ENCODE data around the gene CNTN5.

CNTN5 gene

GRCh38 chr11:100119176-100119575 is 1098.4 kb downstream of the CNTN5 start:
- DNase-seq: no peak

DNA sequence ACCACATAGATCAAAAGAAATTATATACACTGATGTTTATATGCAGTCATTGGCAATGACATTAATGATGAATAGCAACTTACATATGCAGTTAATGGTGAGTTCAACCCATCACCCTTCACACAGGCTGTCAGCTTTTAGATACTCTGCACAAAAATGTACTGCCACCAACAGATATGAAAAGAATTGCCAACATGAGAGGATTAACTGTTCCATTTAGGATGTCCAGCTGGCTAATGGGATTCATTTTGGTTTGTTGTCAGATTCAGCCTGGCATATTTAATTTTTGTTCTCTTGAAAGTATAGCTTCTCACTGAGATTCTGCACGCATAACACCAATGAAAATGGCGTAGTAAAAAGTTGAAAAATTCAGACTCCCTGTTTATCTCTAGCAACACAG is 1112.4 kb downstream of the CNTN5 start:
- DNase-seq: no peak

DNA sequence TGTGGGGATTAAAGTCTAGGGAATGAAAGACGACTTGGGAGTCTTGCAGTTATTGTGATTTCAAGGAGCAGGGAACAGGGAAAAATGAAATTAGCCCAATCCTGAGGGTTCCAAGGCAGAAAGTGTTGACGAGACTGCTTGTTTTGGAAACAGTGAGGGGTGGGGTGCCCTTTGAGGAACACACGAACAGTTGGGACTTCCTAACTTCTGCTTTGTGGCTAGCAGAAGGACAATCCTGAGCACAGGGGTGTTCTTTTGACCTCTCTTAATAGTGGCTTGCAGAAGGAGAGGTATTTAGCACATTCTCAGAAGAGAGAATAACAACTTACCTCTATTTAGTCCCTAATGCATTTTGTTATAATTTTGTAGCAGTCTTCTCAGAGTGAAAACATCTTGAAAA is 1120.5 kb downstream of the CNTN5 start:
- no peak for DNase-seq

DNA sequence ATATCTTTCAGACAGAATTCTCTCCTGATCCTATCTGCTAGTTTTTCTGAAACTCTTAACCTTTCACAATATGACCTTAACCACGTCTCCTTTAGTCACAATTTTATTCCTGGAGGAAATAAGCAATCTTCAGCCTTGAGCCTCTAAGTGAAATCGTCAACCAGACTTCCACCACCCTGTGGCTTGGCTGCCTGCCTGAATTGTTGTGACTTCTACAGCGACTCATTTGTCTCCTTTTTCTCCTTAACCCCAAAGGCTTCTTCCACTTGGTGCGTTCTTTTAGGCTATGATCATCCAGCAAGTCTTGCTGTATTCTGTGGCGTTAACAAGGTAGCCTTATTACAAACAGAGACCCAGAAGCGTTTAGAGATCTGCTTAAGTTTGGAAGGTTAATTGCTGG is 1131.2 kb downstream of the CNTN5 start:
- DNase-seq: no peak

DNA sequence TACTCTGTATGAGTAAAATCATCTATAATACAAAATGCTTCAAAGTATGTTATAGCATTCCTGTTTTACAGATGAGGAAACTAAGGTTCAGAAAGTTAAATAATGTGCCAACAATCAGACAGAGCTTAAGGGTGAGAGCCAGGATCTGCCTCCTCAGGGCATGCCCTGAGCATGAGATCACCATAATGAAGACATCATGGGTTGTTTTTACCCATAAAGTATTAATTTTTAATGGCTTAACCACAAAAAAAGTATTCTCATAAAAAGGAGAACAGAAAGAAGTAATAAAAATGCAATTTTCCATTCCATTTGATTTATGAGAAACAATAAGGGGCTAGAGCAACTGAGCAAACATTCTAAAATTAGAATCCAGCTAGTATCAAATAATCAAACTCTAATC is 1132.0 kb downstream of the CNTN5 start:
- no peak for DNase-seq

DNA sequence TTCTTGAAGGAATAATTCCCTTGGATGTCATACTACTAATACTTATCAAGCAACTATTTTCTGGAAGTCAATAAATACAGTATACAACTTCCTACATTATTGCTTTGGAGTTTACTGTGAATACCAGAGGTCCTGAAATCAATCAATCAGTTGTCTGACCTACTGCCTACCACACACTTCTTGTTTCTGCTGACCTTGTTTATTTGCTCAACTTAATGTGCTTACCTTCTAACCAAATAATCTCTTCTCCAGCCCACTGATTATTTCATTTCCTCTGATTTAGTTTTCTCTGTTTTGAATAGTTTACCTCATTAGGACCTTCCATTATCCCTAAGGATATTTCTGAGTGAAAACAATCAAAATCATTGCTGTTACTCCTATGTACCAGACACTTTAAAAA is 1142.7 kb downstream of the CNTN5 start:
- DNase-seq: no peak

GRCh38 chr11:100174881-100175280 is 1154.1 kb downstream of the CNTN5 start:
- no peak for DNase-seq

GRCh38 chr11:100176456-100176855 is 1155.7 kb downstream of the CNTN5 start:
- no peak for DNase-seq

GRCh38 chr11:100177651-100178050 is 1156.9 kb downstream of the CNTN5 start:
- DNase-seq: no peak

- no peak for DNase-seq
Observed at GRCh38 chr11:100182350-100182749, 1161.6 kb downstream of the CNTN5 start.

DNA sequence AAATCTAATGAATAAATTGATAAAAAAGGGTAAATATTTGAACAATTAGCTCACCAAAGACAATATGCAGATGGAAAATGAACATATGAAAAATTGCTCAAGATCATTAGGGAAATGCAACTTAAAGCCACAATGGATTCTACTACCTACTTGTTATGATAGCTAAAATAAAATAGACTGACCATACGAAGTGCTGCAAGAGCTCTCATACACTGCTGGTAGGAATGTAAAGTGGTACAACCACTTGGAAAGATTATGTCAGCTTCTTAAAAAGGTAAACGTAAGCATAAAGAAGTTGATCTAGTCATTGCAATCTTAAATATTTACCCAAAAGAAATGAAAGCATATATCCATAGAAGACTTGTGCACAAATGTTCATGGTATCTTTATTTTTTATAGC is 1162.2 kb downstream of the CNTN5 start:
- DNase-seq: no peak

DNA sequence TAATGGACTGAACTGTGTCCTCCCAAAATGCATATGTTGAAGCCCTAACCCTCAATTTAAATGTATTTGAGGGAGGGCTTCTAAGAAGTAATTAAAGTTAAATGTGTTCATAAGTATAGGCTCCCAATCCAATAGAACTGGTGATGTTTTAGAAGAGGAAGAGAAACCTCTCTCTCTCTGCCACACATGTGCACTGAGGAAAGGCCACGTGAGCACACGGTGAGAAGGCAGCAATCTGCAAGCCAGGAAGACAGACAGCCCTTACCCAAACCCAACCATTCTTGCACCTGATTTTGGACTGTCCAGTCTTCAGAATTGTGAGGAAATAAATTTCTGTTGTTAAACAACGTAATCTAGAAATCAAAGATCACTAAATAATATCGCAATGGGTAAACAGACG is 1164.8 kb downstream of the CNTN5 start:
- no peak for DNase-seq

DNA sequence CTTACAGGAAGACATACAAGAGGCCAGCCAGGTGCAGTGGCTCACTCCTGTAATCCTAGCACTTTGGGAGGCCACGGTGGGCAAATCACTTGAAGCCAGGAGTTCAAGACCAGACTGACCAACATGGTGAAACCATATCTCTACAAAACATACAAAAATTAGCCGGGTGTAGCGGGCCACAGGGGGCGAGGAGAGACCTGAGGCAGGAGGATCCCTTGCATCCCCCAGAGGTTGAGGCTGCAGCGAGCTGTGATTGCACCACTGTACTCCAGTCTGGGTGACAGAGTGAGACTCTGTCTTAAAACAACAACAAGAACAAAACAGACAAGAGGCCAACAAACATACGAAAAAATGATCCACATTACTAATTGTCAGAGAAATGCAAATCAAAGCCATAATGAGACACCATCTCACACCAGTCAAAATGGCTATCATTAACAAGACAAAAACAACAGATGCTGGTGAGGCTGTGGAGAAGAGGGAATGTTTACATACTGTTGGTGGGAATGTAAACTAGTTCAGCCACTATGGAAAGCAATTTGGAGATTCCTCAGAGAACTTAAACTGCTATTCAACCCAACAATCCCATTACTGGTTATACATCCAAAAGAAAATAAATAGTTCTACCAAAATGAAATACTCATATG is 1167.5 kb downstream of the CNTN5 start:
- DNase-seq: no peak

DNA sequence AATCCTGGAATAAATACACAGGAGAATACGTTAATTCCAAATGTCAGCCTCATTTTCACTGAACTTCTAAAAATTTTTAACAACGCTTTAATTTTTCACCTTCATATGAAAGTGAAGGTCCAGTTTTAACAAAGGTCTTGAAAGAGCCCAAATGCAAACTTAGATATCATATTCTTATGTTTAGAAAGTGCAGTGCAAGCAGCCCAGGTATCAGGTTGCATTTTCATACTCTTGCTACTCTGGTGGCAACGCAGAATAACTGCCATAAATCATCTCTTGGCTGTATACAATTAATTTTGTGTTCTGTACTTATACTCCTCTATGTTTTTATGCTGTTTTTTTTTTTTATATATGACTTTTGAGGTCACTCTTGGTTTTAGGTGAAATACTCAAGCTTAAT is 1169.6 kb downstream of the CNTN5 start:
- DNase-seq: no peak

DNA sequence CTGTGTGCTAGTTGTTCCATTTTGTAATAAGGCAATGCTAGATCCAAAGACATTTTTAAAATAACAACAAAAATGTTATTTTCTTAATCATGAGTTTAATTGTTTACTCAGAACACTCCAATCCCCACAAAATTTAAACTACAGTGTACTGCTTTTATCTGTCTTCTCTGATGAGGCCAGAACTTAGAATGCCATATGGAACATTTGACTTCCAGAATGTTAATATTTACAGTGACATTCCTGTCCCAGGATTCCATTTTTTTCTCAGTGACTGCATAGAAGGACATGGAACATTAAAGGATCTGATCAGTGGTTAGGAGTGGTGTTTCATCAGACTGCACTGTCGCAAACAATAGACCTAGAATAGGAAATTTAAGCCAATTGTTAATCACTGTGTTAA is 1171.4 kb downstream of the CNTN5 start:
- DNase-seq: no peak

GRCh38 chr11:100203789-100204188 is 1183.0 kb downstream of the CNTN5 start:
- no peak for DNase-seq

GRCh38 chr11:100205926-100206325 is 1185.2 kb downstream of the CNTN5 start:
- no peak for DNase-seq

DNA sequence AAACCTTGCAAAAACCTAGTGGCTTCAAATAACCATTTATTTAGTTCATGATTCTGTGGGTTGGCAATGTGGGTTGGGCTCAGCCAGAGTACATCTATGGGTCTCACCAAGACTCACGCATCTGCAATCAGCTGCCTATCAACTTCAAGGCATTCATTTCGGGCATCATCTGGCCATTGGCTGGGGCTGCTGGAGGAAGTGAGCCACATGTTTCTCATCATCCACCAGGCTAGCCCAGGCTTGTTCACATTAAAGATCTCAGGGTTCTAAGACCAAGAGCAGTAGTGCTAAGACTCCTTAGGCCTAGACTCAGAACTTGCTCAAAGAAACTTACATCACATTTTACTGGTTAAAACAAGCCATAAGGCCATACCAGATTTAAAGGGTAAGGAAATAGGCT is 1187.5 kb downstream of the CNTN5 start:
- DNase-seq: no peak

- no peak for DNase-seq
Observed at GRCh38 chr11:100214791-100215190, 1194.0 kb downstream of the CNTN5 start.

DNA sequence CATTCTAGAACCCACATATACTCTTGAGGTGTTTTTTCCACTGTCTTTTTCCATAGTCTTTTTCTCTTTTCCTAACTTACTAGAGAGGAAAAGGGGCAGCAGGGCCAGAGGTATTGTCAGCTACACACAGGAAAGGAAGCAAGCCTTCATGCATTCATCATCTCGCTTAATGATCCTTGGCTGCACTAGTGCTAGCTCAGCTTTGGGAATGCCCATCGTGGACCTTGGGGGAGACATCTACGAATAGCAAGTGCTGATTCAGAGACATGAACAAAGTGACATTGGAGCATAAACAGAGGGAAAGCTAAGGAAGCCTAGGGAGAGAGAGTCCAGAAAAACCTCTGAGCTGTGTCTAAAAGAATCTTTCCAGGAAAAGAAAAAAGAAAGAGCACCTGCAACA is 1200.1 kb downstream of the CNTN5 start:
- DNase-seq: no peak

DNA sequence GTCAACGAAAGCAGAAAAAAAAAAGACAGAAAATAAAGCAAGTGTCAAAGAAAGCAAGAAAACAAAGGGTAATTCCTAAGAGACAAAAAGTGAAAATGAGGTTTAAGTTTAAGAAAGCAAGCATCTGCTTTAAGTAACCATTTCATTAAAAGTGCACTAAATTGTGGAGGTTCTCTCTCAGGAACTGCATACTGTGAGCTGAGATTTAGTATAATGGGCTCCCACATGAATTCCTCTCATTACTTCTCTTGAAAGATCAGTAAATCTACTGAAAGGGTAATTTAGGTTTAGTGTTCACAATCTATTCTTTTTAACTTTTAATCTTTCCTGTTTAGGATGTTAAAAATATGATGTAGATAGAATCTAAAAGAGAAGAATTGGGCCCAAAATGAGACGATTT is 1201.0 kb downstream of the CNTN5 start:
- DNase-seq: no peak

DNA sequence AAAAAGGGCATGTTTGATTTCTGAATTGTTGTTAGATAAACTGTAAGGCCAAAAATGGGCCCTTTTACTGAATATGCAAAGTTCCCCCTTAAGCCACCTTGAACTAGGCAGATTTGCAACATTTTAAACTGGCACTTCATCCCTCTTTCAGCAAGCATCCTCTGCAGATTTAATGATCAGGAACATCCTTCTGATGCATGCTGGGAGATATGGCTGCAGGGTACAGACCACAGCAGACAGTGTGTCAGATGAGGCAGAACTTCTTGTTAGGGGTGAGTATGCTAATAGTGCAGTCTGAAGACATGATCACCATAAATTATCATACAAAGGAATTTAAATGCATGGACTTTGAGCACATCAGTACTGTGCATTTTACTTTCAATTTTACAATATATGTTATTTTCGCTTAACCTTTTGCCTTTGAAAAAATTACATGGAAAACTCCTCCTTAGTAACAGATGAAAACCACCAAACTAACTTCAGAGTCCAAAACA is 1203.8 kb downstream of the CNTN5 start:
- DNase-seq: no peak

DNA sequence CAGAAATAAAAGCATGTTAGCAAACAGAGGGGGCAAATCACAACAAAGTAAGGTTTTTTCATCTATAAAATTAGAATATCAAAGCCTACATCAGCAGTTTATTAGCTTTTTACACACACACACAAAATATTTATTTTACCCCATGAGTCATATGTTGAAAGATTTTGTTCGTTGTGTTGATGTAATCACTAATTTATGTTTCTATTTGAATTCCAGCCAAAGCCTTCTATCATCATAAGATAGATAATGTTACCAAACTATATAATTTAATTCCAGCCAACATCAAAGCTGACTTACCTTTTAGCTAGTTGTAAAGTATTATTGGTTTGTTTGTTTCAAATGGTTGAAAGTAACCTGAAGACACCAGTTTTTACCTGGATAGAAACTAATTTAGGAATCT is 1208.3 kb downstream of the CNTN5 start:
- DNase-seq: no peak

- DNase-seq: no peak
Observed at GRCh38 chr11:100232006-100232405, 1211.3 kb downstream of the CNTN5 start.

GRCh38 chr11:100235085-100235484 is 1214.3 kb downstream of the CNTN5 start:
- DNase-seq: no peak

Measured in femur (tissue), 1 donor.